HG02852 (cell line): ENCODE data around the gene GTPBP3.

Source experiments
- ATAC-seq: cut with Tn5 transposase; IDR thresholded peaks from one replicate; pipeline ENCODE4 v1.9.1; 2021; ENCODE audit warnings: mild to moderate bottlenecking, moderate library complexity; ENCODE audit not compliant: unreplicated experiment

The GTPBP3 gene

GRCh38 chr19:17327654-17328516 lies 9.5 kb upstream of the GTPBP3 start:
- no peak for ATAC-seq

GRCh38 chr19:17328517-17329365 lies 8.6 kb upstream of the GTPBP3 start:
- ATAC-seq = no peak

- no peak for ATAC-seq
These were observed 7.7 kb upstream of the GTPBP3 start for GRCh38 chr19:17329366-17330261.

GRCh38 chr19:17330262-17331044 lies 6.9 kb upstream of the GTPBP3 start:
- no peak for ATAC-seq

DNA sequence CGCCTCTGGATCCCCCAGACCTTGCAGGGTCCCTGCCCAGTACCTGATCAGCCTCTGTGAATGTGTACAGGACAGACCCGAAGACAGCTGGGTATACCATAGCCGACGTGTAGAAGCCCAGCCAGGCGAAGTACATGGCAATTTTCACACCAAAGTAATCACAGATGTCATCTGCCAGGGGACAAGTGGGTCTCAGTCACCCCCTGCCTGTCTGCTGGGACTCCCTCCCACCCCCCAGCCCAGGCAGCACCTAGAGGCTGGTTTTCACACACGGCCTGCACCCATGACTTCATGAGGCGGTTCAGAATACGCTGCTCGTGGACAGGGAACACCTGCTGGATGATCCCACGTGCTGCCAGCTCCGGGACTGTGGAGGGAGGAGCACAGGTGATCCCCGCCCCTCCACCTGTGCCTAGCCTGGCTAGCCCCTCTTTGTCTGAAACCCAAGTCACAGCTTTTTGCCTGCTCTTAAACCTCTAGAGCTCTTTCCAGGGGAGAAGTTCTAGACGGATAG lies 6.3 kb upstream of the GTPBP3 start:
- no peak for ATAC-seq

GRCh38 chr19:17332360-17332676 lies 5.0 kb upstream of the GTPBP3 start:
- ATAC-seq = no peak

GRCh38 chr19:17332677-17333581 lies 4.4 kb upstream of the GTPBP3 start:
- no peak for ATAC-seq

DNA sequence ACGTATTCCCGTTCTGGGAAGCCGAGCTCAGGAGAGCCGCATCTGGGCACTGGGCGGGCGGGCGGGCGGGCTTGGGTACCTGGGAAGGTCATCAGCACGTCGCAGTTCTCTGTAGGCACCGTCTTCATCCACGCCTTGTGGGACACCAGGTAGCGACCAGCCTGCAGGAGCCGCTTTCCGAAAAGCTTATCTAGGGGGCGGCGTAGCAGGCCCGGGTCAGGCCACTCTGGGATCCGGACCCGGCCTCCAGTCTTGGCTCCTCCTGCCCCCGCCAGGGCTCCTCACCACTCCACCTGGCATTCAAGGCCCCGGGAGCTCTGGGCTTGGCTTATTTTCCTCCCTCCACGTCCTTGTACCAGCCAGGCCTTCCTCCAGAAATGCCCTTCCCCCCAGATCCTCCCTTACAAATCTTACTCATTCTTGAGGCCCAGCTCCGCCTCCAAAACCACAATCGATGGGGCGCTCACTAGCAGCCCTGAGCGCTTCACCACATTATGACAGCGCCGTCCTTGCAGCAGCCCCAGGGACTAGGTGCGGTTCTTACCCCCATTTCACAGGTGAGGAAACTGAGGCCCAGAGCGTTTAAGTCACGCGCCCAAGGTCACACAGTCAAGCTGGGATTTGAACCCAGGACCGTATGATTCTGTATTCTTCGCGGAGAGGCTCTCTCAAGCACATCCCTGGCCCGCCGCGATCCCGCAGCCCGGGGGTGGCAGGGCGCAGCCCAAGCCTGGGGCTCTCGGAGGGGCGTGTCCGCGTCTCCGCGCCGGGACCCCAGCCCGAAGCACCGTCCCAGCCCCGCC lies 3.5 kb upstream of the GTPBP3 start:
- no peak for ATAC-seq

DNA sequence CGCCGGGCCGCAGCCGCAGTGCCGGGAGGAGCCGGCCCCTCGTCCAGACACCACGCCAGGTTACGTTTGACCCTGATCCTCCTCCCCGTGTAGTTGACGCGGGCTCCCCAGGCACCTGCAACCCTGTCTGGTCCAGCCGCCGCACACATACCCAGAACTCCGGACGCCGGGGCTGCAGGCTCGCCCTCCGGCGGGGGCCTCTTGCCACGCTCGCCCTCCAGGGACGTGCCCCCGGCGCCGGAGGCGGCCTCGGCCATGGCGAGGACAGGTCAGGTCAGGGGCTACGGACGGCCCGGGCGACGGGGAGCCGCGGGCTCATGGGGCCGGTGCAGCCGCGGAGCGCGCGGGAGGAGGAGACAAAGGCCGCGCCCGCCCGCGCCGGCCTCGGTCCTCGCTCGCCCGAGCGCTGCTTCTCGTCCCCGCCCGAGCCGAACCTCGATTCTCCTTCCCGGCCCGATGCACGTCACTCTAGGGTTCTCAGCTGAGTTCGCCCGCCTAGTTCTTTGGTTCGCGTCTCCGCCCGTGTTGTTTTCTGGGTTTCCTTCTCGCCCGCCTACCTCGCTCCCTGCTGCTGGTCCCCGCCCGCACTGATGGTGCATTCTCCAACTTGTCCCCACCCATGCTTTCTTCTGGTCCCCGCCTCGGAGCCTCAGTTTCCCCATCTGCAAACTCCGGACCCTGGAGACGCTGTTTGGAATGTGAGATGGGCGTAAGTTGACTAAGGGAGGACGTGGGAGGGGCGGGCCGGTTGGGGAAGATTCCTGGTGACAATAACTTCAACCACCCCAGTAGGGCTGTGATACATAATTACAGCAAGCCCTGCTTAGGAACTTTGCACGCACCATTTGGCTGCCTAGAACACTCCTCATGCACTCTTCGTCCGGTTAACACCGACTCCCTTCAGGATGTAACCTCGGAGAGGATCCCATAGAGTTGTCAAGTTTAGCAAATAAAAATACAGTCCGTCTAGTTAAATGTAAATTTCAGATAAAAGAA lies 2.6 kb upstream of the GTPBP3 start, which contains the start of gene ANO8:
ANO8 (minus strand) TSS at position 442 of the 996 bp plus-strand sequence; CDS start at position 257, 185 bp downstream.
- ATAC-seq = no peak

- no peak for ATAC-seq
These were observed 1.8 kb upstream of the GTPBP3 start for GRCh38 chr19:17335575-17335974.

- no peak for ATAC-seq
These were observed 501 bp downstream of the GTPBP3 start for GRCh38 chr19:17337675-17338432.

DNA sequence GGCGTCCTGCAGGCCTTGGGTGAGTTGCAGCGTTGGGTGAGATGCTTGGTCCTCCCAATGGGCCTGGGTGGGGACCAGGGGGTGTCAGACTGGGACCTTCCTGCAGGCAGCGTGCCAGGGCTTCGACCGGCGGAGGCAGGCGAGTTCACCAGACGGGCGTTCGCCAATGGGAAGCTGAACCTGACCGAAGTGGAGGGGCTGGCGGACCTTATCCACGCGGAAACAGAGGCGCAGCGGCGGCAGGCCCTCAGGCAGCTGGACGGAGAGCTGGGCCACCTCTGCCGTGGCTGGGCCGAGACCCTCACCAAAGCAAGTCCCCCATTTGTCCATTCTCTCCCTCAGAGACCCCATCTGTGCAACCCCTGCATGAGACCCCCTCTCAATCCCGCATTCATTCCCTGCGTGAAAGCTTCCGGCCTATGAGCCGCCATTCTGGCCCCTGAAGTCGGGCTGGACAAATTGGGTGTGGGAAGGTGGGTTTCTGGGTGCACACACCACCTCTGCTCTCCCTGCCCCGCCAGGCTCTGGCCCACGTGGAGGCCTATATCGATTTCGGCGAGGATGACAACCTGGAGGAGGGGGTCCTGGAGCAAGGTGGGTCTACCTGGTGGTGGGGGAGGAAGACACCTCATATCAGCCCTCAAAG lies 1.2 kb downstream of the GTPBP3 start:
- ATAC-seq = no peak

GRCh38 chr19:17339088-17339741 lies 1.9 kb downstream of the GTPBP3 start:
- no peak for ATAC-seq

DNA sequence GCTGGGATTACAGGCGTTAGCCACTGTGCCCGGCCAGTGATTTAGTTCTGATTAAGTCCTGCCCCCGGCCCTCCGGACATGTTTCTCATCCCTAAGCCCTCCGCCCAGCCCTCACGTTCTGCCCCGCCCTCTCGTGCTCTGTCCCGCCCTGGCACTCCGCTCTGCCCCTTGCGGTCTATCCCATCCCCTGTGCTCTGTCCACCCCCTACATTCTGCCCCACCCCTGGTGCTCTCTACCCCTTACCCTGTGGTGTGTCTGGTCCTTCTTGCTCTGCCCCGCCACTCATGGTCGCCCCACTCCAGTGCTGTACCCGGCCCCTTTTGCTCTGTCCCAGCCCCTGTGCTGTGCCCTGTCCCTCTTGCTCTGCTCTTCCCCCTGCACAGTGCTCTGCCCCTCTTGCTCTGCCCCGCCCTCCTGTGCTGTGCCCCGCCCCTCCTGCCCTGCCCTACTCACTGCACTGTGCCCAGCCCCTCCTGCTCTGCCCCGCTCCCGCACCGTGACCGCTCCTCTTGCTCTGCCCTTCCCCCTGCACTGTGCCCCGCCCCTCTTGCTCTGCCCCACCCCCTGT lies 3.0 kb downstream of the GTPBP3 start:
- ATAC-seq = no peak

GRCh38 chr19:17340871-17341357 lies 3.6 kb downstream of the GTPBP3 start:
- no peak for ATAC-seq
